IPS DF 4.7 (cell line): ENCODE data around the gene CLNS1A.
"Not testable (repeated sequence)": the region's sequence is repeated elsewhere in the genome, so short reads cannot be mapped to it uniquely, and the experiment has no call there.

ENCODE experiments used
- DNase-seq: peaks from one replicate; pipeline ENCODE4 v3.0.0-alpha.2; 2013; ENCODE audit warnings: low spot score; ENCODE audit errors: extremely low read depth

CLNS1A gene, protein sequence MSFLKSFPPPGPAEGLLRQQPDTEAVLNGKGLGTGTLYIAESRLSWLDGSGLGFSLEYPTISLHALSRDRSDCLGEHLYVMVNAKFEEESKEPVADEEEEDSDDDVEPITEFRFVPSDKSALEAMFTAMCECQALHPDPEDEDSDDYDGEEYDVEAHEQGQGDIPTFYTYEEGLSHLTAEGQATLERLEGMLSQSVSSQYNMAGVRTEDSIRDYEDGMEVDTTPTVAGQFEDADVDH

DNA sequence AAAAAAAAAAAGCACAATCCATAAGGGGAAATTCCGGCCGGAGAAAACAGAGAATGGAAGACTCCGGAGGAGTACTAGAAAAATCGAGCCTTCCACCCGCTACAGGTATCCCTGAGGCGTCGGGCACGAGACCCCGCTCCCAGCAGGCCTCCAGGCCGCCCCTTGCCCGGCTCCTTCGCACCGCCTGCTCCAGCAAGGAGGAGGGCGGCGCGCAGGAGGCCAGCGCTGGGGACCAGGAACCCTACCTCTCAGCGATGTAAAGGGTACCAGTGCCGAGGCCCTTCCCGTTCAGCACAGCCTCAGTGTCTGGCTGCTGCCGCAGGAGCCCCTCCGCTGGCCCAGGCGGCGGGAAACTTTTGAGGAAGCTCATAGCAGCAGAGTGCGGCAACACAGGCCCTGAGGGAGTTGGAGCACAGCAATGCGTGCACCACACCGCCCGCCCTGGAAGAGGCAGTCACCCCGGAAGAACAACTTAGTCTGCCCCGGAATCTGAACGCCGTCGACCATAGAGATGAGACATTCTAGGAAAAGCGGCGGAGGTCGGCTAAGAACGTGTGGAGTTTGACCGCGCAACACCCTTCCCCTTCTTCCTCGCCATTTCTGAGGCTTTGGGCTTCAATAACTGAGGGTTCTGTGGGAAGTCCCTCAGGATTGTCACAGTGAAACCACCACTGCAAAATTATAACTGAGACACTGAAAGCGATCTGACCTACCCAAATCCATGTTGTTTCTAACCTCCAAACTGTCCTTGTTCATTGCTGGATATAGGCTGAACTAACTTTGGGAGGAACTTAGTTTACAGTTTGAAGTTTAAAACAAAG is at the start of gene CLNS1A:
Gene CLNS1A (minus strand): TSS at position 450 of the 821 bp plus-strand sequence. CDS start 80 bp downstream, at position 370.
- peak; percentile 58 for DNase-seq

DNA sequence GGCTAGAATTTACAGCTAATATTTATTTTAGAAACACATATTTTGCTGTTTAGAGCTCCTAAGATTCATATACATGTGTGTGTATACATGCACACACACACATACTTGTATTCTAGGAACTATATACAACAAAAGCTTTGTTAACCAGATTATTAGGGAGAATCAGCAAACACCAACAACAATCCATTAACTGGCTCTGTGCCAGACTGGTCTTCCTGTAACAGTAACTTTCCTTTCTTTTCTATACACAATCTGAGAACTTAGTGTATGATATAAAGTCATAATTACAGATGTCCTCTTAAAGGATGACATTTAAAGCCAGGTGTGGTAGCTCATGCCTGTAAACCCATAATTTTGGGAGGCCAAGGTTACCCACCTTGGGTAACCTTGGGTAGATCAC is 49.5 kb upstream of the CLNS1A start:
- no peak for DNase-seq

DNA sequence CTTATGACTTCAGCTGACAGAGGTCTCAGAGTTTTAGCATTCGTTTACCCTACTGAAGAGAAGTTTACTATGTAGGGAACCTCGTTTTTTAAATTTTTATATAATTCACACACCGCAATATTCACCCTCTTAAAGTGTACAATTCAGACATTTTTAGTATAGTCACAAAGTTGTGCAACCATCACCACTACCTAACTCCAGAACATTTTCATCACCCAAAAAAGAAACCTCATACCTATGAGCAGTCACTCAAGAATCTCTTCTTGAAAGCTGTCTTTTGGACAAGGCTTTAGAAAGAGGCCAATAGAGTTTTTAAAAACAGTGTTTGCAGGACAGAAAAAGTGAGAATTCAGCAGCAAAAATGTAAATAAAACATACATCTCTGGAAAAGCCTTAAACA is 39.5 kb upstream of the CLNS1A start:
- DNase-seq, result no peak

DNA sequence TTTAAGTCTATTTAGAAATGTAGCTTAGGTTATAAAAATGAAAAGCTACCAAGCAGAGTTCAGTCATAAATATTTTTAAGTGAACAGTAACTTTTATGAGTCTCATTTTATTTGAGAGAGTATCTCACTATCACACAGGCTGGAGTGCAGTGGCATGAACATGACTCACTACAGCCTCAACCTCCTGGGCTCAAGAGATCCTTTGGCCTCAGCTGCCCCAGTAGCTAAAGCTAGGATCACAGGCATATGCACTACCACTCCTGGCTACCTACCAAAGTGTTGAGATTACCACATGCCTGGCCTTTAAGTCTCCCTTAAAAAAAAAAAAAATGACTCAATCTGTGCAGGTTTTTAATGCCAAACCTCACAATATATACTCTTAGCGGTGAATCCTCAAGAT is 34.7 kb upstream of the CLNS1A start:
- no peak for DNase-seq

DNA sequence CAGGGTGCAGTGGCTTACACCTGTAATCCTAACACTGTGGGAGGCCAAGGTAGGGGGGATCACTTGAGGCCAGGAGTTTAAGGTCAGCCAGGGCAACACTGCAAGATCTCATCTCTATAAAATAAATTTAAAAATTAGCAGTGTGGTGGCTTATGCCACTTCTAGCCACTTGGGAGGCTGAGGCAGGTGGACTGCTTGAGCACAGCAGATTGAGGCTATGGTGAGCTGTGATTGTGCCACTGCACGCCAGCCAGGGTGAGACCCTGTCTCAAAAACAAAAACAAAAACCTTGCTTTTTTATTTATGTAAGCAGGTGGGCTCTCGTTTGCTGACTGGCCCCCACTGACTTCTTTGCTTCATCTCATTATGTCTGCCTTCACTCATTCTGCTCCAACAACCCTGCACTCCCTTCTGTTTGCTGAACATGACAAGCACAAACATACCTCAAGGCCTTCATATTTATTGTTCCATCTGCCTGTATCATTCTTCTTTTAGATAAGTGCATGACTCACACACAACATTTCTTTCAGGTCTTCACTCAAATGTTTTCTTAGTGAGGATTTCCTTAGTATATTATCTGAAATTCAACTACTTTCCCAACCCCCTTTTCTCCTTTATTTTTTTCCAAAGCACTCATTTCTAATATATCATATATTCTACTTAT is 32.4 kb upstream of the CLNS1A start:
- DNase-seq, result no peak

DNA sequence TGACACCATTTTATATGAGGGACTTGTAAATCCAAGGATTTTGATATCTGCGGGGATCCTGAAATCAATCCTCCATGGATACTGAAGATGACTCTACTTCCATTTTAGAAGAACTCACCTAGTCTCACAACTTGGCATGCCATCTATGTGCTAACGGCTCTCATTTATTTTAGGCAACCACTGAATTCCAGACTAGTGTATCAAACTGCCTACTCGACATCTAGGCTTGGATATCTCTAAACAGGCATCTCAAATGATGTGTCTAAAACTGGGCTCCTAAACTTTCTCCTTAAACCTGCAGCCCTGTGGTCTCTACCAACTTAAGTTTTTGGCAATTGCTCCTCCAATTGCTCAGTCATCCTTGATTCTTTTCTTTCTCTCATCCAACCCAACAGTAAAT is 31.2 kb upstream of the CLNS1A start:
- DNase-seq, result no peak

DNA sequence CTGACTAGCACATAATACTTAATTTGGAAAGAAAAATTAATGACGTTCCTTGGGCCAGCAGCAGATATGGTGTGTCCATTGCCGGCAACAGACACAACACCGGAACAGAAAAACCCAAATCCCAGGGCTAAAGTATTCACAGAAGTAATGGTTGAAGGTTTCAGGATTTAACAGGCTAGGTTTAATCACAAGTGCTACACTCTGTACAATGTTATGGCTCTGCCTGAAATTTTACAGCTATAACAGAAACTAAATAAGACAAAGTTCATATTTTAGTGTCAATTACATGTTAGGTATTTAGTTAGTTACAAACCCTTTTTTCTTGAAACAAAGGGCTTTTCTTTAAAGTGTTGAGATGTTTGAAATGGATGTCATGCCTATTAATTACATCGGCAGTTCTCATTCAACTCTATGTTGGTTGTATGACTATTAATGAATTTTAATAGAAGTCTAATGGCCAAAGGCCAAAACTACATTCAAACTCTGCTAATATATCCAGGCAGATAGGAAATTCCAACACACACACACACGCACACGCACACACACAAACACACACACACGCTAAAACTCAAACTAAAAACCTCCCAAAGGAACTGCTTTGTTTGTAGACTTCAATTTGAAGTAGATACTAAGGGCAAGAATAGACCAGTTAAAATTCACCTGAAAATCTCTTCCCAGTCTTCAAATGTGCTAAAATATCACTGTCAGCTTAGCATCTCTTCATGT is 27.8 kb upstream of the CLNS1A start:
- no peak for DNase-seq

DNA sequence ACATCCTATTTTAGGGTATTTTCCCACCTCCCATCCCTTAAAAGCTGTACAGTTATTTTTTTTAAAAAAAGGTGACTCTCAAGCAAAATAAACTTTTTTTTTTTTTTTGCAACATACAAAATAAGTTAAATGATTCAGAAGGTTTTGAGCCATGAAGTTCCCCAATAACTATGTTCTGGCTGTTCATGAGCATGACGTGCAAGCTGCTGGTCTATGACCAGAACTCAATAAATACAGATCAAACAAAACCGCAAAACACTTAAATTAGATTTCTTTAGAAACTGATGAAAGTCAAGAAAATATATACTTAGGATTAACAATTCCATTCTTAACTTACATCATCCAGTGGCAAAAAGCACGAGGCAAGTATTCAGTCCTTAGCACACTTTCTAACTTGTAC is 24.1 kb upstream of the CLNS1A start:
- no peak for DNase-seq

DNA sequence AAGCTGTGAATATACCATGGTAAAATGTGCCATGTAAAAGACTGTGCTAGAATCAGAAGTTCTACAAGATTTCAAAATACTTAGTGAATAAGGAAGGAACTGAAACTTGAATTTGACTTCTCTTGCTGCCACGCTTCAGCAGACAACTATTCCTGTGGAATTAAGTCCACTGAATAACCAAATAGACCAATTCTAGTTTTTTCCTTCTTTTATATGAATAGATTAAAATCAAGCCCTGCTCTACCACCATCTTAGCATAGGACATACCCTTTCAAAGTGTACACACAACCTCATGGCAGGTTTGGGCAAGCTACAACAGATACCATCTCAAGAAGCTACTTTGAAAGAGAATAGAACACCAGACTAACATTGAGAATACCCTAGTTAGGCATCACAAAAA is 23.4 kb upstream of the CLNS1A start:
- no peak for DNase-seq

DNA sequence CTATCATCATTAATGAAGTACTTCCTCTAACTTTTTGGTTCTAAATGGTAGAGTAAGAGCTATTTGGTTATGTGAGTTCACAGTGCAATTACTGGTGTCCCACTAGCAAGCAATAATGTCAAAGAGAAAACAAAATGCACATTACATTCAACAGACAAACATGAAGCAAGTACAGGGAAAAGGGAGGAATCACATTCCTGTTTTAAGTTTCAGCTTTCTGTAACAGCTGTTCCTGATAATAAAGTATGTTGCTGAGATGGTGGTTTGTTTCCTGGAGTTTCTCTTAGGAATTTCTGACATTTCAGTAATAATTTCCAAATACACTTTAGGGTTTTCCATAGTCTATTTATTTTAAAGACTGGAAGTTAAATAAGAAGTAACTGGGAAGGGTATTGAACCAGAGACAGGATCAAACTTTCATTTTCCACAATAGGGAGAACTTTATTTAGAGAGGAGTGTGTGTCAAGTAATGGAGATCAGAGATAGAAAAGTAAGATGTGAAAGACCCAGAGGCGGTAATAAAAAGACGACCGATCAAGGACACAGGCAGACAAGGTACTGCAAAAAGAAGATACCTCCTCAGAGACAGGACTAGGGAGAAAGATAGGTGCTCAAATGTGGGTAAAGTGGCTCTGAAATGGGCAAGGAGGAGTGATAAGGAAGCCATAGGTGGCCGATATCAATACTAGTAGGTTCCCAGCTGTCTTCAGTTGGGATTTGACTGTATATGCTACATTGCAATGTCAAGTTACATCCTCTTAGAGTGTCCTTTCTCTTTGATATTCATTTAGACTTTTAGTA is 20.8 kb upstream of the CLNS1A start:
- no peak for DNase-seq

DNA sequence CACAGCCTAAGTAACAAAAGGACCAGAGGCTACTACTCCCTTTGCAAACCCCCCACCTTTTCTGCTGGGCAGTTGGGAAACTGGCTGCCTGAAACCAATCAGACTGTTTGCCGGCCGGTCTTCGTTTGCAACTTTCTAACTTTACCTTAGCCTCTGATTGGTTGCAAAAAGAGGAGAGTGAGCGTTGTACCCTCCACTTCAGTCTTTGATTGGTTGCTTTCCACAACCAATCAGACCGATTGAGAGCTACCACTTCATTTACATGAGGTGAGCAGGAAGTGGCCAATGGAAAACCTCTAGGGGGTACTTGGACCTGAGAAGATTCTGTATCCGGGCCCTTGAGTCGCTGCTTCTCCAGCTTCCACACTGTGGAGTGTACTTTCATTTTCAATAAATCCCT is 18.8 kb upstream of the CLNS1A start:
- peak; percentile 7 for DNase-seq

DNA sequence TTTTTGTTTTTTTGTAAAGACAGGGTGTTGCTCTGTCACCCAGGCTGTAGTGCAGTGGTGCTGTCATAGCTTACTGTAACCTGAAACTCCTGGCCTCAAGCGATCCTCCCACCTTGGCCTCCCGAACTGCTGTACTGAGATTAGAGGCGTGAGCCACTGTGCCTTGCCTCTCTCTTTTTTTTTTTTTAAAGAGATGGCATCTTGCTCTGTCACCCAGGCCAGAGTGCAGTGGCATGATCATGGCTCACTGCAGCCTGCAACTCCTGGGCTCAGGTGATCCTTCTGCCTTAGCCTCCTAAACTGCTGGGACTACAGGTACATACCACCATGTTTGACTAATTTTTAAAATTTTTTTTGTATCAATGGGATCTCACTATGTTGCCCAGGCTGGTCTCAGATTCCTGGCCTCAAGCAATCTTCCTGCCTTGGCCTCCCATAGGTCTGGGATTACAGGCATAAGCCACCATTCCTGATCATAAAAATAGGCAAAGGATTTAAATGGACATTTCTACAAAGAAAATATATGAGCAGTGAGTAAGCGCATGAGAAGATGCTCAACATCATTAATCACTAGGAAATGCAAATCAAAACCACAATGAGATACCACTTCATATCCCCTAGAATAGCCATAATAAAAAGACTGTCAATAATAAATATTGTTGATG is 17.3 kb upstream of the CLNS1A start:
- DNase-seq, result no peak

DNA sequence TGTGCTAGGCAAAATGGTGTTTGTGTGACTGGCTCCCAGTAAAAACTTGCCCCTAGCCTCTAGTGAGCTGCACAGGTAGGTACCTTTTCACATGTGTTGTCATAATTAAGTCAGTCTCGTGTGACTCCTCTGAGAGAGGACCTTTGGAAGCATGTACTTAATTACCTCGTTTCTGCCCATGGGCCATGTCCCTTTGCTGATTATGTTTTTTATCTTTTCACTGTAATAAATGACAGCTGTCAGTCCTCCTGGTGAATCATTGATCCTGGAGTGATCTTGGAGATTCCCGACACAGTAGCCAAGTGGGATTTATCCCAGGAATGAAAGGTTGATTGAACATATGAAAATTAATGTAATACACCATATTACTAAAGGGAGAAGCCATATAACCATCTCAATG is 12.5 kb upstream of the CLNS1A start:
- no peak for DNase-seq

DNA sequence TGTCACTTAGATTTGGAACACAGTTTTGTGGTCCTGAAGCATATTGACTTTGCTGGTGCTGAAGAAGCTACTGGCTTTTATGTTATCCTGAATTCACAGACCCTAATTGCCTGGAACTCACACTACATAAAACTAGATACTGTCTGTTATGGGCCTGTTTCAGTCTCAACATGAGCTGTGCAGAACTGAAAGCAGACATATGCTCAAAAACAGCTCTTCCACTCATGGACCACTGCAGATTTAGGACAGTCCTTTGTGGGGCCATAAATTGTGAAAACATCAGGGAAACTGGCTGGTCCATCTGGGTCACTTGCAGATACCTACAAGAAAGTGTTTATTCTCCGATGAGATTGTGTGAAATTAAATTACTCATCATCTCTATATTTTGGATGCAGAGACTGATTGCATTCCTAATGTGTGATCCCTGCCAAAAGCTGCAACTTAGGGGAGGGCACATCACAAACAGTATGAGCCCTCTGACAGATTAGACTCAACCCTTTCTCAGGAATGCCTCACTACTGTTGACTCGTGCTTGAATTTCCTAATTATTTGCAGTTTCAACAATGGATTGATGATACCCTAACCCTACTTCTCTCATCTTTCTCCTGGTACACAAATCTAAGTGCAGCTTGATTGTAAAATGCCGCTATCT is 10.2 kb upstream of the CLNS1A start:
- no peak for DNase-seq

DNA sequence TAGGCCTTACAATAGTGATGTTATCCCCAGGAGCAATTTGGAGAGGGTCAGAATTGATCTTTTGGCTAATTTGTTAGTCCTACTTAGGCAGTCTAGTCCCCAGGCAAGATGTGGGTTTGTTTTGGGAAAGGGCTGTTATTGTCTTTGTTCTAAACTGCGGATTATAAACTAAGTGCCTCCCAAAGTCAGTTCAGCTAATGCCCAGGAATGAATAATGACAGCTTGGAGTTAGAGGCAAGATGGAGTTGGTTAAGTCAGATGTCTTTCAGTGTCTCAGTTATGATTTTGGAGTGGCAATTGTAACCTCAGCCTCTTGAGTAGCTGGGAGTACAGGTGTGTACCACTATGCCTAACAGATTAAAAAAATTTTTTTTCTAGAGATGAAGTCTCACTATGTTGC is 7.3 kb upstream of the CLNS1A start:
- DNase-seq, result no peak

DNA sequence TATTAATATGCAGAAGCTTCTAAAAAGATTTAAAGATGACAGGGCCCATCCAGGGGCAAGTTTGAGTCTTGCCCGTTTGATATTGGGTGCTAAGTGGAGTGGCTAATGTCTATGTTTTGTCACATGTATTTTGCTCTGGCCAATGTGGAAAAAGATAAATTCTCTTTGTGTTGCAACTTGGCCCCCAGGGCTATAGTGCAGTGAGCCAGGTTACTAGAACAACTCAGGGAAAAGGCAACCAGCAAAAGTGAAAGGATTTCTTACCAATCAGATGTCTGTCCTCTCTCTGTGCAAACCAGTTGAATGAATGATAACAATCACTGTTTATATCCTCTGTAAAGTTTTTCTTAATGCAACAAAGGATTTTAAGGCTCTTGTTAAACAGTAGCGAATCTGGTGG is 4.6 kb upstream of the CLNS1A start:
- no peak for DNase-seq

DNA sequence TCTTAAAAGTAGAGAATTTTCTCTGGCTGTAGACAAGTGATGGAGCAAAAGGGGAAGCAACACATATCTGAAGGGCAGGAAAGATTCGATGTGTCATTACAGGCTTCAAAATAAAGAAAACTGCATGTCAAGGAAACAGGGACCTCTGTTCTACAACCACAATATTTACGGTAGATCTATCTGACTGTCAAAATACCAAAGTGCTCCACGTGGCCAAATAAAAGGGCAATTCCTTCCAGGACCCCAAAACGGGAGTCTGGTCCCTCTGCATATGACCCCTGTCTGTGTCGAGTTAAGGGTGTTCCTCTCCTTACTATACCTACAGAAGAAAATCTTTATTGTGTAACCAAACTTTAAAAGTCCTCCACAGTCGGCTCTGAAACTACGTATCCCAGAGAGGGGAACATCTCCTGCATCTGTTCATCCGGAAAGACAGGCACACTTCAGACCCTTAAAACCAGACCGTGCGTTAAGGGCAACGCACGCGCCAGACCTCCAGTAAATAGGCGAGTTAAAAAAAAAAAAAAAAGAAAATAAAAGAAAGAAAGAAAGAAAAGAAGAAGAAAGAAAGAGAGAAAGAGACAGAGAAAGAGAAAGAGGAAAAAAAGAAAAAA is 756 bp downstream of the CLNS1A start:
- DNase-seq, result no peak

DNA sequence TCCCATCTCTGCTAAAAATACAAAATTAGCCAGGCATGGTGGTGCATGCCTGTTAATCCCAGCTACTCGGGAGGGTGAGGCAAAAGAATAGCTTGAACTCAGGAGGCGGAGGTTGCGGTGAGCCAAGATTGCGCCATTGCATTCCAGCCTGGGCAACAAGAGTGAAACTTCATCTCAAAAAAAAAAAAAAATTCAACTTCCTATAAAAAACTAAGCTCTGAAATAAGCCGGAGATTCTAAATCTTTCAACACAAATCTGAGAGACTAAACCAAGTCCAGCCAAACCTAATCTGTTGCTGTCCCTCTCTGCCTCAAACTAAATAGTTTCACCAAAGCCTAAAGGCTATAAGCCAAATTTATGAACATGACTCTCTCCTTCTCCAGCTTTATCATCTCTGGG is 3.7 kb downstream of the CLNS1A start:
- DNase-seq, result not testable (repeated sequence)

DNA sequence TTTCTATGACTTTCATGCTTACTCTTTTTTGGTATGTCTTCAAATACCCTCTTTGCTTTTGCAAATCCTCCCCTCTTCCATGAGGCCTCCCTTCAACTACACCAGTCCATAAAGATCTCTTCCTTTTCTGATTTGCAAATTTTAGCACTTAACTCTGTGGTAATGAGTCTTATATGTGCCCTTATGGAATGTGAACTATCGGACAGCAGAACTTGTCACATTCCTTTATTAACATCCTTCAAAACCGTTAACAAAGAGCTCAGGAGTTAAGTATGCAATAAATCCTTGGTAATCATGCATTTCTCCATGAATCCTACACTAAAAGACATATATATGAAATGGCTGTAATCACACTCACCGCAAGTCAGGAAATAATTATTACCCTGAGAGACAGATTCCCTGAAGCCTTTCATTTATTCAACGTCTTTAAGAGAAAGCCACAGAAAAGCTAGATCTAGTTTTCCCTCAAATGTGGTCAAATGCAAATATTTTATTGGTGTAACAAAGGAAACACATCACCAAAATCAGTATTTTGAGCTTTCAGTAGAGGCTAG is 7.4 kb downstream of the CLNS1A start:
- DNase-seq, result no peak
